Smooth muscle cell (in vitro differentiated cells): ENCODE measurements around the gene TMEM43. TPM values are rescaled to one million over a fixed set of nuclear protein-coding genes. Genes with fewer than 3 reads are reported as not detected.
"Not testable (repeated sequence)": the region's sequence is repeated elsewhere in the genome, so short reads cannot be mapped to it uniquely, and the experiment has no call there.

ENCODE experiments used
- DNase-seq: peaks from one replicate; lab custom pipeline; 2025; ENCODE audit not compliant: unreplicated experiment; lab: John Stamatoyannopoulos, UW
- H2AFZ ChIP-seq: fragments of 200-600 bp; sonication (generic); 2 replicates; pipeline ENCODE4 v1.6.0; 2016; ENCODE audit warnings: antibody characterized with exemption, low read depth, mild to moderate bottlenecking
- H3F3A ChIP-seq: fragments of 200-600 bp; sonication (generic); 2 replicates; pipeline ENCODE4 v1.6.0; 2017; ENCODE audit warnings: antibody characterized with exemption, low read depth
- H3K27ac ChIP-seq: fragments of 200-600 bp; sonication (generic); 2 replicates; pipeline ENCODE4 v1.5.1; 2016; ENCODE audit warnings: low read depth, mild to moderate bottlenecking
- H3K27me3 ChIP-seq: fragments of 200-600 bp; sonication (generic); 2 replicates; pipeline ENCODE4 v1.6.1; 2016; ENCODE audit warnings: low read depth, mild to moderate bottlenecking
- H3K36me3 ChIP-seq: fragments of 200-600 bp; sonication (generic); 2 replicates; pipeline ENCODE4 v1.5.1; 2016; ENCODE audit warnings: low read depth
- H3K4me1 ChIP-seq: fragments of 200-600 bp; sonication (generic); 2 replicates; pipeline ENCODE4 v1.5.1; 2016; ENCODE audit warnings: low read depth
- H3K4me2 ChIP-seq: fragments of 200-600 bp; sonication (generic); 2 replicates; pipeline ENCODE4 v1.6.0; 2016; ENCODE audit warnings: mild to moderate bottlenecking
- H3K4me3 ChIP-seq: fragments of 200-600 bp; sonication (generic); 2 replicates; pipeline ENCODE4 v1.5.1; 2016; ENCODE audit warnings: mild to moderate bottlenecking
- H3K79me2 ChIP-seq: fragments of 200-600 bp; sonication (generic); 2 replicates; pipeline ENCODE4 v1.6.0; 2016; ENCODE audit warnings: low read depth, mild to moderate bottlenecking
- H3K9ac ChIP-seq: fragments of 200-600 bp; sonication (generic); 2 replicates; pipeline ENCODE4 v1.6.0; 2016; ENCODE audit warnings: low read depth
- H3K9me3 ChIP-seq: fragments of 200-600 bp; sonication (generic); replicated peaks from 2 replicates; pipeline ENCODE4 v1.5.1; 2016; ENCODE audit warnings: low read depth
- H4K20me1 ChIP-seq: fragments of 200-600 bp; sonication (generic); 2 replicates; pipeline ENCODE4 v1.6.0; 2016; ENCODE audit warnings: low read depth
- WGBS: methylation state at CpG from one replicate; pipeline ENCODE4 v1.1.7; 2016; ENCODE audit warnings: low lambda C conversion rate; 5-methylcytosine and 5-hydroxymethylcytosine counted together
- polyA plus RNA-seq: library from polyadenylated mRNA; unstranded; fragments of >200 nt; fragmentation: Nextera tagmentation; extraction: Ambion mirVana; gene quantifications from 2 replicates; pipeline ENCODE4 v1.2.1, GENCODE V29; 2016
- total RNA-seq: library from RNA; depleted of rRNA; stranded (reverse); fragments of >200 nt; gene quantifications from 2 replicates; pipeline ENCODE4 v1.2.3, GENCODE V29; 2014
- TF ChIP-seq, protein P1 (sequence below): fragments of 200-600 bp; sonication (generic); IDR thresholded peaks from 2 replicates; pipeline ENCODE4 v1.5.1; 2017; ENCODE audit warnings: borderline replicate concordance, mild to moderate bottlenecking, antibody characterized with exemption; ENCODE audit not compliant: insufficient read depth, poor library complexity, severe bottlenecking

Gene TMEM43, protein sequence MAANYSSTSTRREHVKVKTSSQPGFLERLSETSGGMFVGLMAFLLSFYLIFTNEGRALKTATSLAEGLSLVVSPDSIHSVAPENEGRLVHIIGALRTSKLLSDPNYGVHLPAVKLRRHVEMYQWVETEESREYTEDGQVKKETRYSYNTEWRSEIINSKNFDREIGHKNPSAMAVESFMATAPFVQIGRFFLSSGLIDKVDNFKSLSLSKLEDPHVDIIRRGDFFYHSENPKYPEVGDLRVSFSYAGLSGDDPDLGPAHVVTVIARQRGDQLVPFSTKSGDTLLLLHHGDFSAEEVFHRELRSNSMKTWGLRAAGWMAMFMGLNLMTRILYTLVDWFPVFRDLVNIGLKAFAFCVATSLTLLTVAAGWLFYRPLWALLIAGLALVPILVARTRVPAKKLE
- total RNA-seq (76.8 and 81.1 TPM in 2 replicates), polyA plus RNA-seq (59.0 and 60.1 TPM in 2 replicates)

DNA sequence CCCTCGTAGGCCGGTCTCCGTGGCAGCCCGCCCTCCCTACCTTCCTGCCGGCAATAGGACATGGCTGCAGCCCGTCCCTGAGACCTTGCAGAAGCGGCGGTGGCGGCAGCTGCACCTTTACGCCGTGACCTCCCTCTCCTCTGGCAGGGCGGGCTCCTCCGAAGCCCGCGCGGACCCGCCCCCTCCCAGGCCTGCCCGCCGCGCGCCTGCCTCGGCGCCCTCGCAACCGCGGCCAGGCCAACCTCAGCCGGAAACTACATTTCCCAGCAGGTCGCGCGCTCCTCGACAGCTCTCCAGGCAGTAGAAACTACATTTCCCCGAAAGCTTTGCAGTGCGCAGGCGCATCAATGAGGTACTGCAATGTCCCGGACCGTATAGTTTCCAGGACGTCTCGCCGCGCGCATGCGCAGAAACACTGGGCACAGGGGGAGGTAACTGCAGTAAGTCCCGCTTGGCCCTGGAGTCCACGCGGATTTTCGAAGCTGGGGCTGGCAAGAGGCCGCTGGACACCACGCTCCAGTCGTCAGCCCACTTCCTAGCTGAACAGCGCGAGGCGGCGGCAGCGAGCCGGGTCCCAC is at the start of gene TMEM43, which contains the start of gene CHCHD4:
TMEM43 (plus strand) TSS at position 438 of the 578 bp plus-strand sequence. CDS start 142 bp downstream, outside the sequence.
CHCHD4 (minus strand) TSS at position 256 of the 578 bp plus-strand sequence; CDS start at position 62, 194 bp downstream.
- H3K27ac ChIP-seq, result peak within 1 kb of the TSS; percentile 85
- WGBS, result under 1% methylated on average over 50 of the region's 55 CpGs
- H3K9ac ChIP-seq, result peak within 1 kb of the TSS; percentile 87
- peaks cover 3% of the 10 kb centered on the region for H3K36me3 ChIP-seq
- H3K4me1 ChIP-seq, result peaks cover 16% of the 10 kb centered on the region
- no peaks in the 10 kb centered on the region for H3K9me3 ChIP-seq
- H2AFZ ChIP-seq, result peak within 1 kb of the TSS; percentile 96
- peaks cover 38% of the 10 kb centered on the region for H4K20me1 ChIP-seq
- peak; percentile 85 for DNase-seq
- H3K79me2 ChIP-seq, result peaks cover 45% of the 10 kb centered on the region
- H3K27me3 ChIP-seq, result no peaks in the 10 kb centered on the region
- peak within 1 kb of the TSS; percentile 97 for H3K4me2 ChIP-seq
- peaks cover 7% of the 10 kb centered on the region for H3F3A ChIP-seq
- TF ChIP-seq, protein P1, sequence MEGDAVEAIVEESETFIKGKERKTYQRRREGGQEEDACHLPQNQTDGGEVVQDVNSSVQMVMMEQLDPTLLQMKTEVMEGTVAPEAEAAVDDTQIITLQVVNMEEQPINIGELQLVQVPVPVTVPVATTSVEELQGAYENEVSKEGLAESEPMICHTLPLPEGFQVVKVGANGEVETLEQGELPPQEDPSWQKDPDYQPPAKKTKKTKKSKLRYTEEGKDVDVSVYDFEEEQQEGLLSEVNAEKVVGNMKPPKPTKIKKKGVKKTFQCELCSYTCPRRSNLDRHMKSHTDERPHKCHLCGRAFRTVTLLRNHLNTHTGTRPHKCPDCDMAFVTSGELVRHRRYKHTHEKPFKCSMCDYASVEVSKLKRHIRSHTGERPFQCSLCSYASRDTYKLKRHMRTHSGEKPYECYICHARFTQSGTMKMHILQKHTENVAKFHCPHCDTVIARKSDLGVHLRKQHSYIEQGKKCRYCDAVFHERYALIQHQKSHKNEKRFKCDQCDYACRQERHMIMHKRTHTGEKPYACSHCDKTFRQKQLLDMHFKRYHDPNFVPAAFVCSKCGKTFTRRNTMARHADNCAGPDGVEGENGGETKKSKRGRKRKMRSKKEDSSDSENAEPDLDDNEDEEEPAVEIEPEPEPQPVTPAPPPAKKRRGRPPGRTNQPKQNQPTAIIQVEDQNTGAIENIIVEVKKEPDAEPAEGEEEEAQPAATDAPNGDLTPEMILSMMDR, result no peak
- peak within 1 kb of the TSS; percentile 82 for H3K4me3 ChIP-seq

DNA sequence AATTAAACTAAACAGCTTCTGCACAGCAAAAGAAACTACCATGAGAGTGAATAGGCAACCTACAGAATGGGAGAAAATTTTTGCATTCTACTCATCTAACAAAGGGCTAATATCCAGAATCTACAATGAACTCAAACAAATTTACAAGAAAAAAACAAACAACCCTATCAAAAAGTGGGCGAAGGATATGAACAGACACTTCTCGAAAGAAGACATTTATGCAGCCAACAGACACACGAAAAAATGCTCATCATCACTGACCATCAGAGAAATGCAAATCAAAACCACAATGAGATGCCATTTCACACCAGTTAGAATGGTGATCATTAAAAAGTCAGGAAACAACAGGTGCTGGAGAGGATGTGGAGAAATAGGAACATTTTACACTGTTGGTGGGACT is 49.6 kb upstream of the TMEM43 start:
- not testable (repeated sequence) for H3K9me3 ChIP-seq, H4K20me1 ChIP-seq, H3K4me2 ChIP-seq, H3K27ac ChIP-seq, H3F3A ChIP-seq, H3K4me3 ChIP-seq, H3K79me2 ChIP-seq, DNase-seq, H3K36me3 ChIP-seq, H2AFZ ChIP-seq, H3K27me3 ChIP-seq, H3K4me1 ChIP-seq, H3K9ac ChIP-seq
- WGBS, result 82% methylated on average over 3 of the region's 3 CpGs

DNA sequence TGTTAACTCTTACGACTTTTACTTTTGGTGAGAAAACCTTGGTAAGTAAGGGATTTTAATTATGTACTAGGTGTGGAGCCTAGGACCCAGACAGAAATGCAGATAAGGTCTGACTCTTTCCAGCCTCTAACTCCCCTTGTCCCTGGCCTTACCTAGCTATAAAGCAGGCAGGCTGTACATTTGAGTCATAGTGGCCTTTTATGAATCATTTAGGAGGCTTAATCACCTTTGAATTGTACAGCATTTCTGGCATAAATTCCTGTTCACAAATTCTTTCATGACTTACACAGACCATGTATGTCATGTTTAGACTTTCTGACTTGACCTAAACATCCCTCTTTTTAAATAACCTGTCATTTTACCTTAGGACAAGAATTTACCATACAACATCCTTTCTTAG is 47.5 kb upstream of the TMEM43 start:
- H3K79me2 ChIP-seq, result no peaks in the 10 kb centered on the region
- H3K36me3 ChIP-seq, result no peaks in the 10 kb centered on the region
- H3K4me1 ChIP-seq, result no peaks in the 10 kb centered on the region
- H2AFZ ChIP-seq, result no peak overlapping the region
- no peaks in the 10 kb centered on the region for H3F3A ChIP-seq
- H3K9ac ChIP-seq, result no peak overlapping the region
- TF ChIP-seq, protein P1, result no peak
- no peak overlapping the region for H3K27ac ChIP-seq
- H3K27me3 ChIP-seq, result no peaks in the 10 kb centered on the region
- no peaks in the 10 kb centered on the region for H4K20me1 ChIP-seq
- H3K9me3 ChIP-seq, result no peaks in the 10 kb centered on the region
- H3K4me2 ChIP-seq, result no peak overlapping the region
- WGBS, result 88% methylated on average over 1 of the region's 1 CpG
- DNase-seq, result no peak
- H3K4me3 ChIP-seq, result no peak overlapping the region

DNA sequence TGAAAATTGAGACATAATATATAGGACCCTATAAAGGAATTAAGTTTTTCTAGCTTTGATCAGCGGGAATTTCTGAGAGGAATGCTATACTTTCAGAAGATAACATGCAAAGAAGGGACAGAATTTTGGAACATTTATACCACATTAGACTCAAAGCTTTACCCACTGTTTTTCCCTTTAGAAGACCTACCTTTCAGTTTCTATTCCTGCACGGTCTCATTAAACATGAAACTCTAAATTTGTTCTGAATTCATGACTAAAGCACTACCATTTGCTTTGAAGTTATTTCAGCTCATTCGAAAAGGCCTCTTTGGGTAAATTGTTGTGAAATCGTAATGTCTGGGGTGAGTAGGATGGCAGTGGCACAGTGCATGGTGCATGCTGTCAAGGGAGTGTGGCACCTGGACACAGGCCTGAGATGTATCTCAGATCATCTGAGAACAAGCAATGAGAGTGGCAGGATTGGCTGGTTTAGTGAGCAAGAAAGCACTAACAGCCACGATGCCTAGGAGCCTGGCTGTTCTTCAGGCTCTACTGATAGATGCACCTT is 42.7 kb upstream of the TMEM43 start:
- H3K36me3 ChIP-seq, result no peaks in the 10 kb centered on the region
- no peak overlapping the region for H3K27ac ChIP-seq
- no peak for DNase-seq
- H3K4me1 ChIP-seq, result no peaks in the 10 kb centered on the region
- no peak overlapping the region for H2AFZ ChIP-seq
- no peaks in the 10 kb centered on the region for H4K20me1 ChIP-seq
- TF ChIP-seq, protein P1, result no peak
- H3K9me3 ChIP-seq, result no peaks in the 10 kb centered on the region
- no peak overlapping the region for H3K4me2 ChIP-seq
- no peak overlapping the region for H3K9ac ChIP-seq
- no peaks in the 10 kb centered on the region for H3K79me2 ChIP-seq
- H3K4me3 ChIP-seq, result no peak overlapping the region
- no peaks in the 10 kb centered on the region for H3F3A ChIP-seq
- no peaks in the 10 kb centered on the region for H3K27me3 ChIP-seq
- 87% methylated on average over 5 of the region's 5 CpGs for WGBS

DNA sequence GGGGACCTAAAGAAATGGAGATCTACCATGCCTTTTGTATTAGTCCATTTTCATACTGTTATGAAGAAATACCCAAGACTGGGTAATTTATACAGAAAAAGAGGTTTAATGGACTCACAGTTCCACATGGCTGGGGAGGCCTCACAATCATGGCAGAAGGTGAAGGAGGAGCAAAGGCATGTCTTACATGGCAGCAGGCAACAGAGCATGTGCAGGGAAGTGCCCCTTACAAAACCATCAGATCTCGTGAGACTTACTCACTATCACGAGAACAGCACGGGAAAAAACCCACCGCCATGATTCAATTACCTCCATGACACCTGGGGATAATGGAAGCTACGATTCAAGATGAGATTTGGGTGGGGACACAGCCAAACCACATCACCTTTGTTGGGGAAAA is 37.4 kb upstream of the TMEM43 start:
- not testable (repeated sequence) for H4K20me1 ChIP-seq, H3K27me3 ChIP-seq, H3K4me3 ChIP-seq, H2AFZ ChIP-seq, H3K4me1 ChIP-seq, H3K9me3 ChIP-seq, DNase-seq, H3K9ac ChIP-seq, H3K4me2 ChIP-seq, H3K79me2 ChIP-seq, H3F3A ChIP-seq, H3K36me3 ChIP-seq, H3K27ac ChIP-seq
- 92% methylated on average over 5 of the region's 5 CpGs for WGBS

DNA sequence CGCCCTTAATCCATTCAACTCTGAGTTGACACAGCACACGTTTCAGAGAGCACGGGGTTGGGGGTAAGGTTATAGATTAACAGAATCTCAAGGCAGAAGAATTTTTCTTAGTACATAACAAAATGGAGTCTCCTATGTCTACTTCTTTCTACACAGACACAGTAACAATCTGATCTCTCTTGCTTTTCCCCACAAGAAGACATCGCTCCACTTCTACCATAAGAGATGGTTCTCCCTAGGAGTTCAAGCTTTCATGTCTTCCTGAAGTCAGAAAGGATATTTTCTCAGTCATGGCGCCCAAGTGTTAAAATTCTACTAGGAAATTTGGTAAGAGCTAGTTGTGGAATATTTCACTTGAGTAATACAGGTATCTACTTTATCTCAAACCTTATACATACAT is 32.9 kb upstream of the TMEM43 start:
- H3K4me3 ChIP-seq, H3K4me1 ChIP-seq, H3K27ac ChIP-seq, H3K9me3 ChIP-seq, H3K79me2 ChIP-seq, H3K36me3 ChIP-seq, H3K4me2 ChIP-seq, H3K9ac ChIP-seq, H3K27me3 ChIP-seq, H4K20me1 ChIP-seq, H3F3A ChIP-seq, DNase-seq, H2AFZ ChIP-seq: not testable (repeated sequence)
- 59% methylated on average over 4 of the region's 5 CpGs for WGBS
